ENCODE results near the gene TFDP2.

- TF ChIP-seq CTCF (IDR thresholded peaks at IDR 0.05) (no peak), POLR2AphosphoS5 (IDR thresholded peaks at IDR 0.05) (no peak), POLR2A (IDR thresholded peaks at IDR 0.05) (no peak)
Observed at GRCh38 chr3:142106548-142106947, 42.8 kb downstream of the TFDP2 start.
